CD4-positive, alpha-beta memory T cell (primary cell): ENCODE measurements around the gene MRPL55. TPM values are rescaled to one million over a fixed set of nuclear protein-coding genes. Genes with fewer than 3 reads are reported as not detected.

Experiments
- CTCF ChIA-PET: fragments of 350-600 bp; sonication (Branson Sonifier 250); formaldehyde crosslinking; loops from one replicate; lab custom pipeline; 2021; ENCODE audit warnings: inconsistent platforms; ENCODE audit not compliant: partially characterized antibody; lab: Charles Lee
- POLR2A ChIA-PET: fragments of 350-600 bp; sonication (Branson Sonifier 250); formaldehyde crosslinking; loops from one replicate; lab custom pipeline; 2021; ENCODE audit not compliant: partially characterized antibody; lab: Charles Lee
- DNase-seq, 5 donors: peaks; one replicate each; pipeline versions ENCODE4 v3.0.0 to v3.0.0-alpha.2; 2020 to 2022; ENCODE audit warnings: mixed read lengths in 1 of 5
- H3K27ac ChIP-seq: one replicate; pipeline ENCODE4 v1.7.0; 2013; ENCODE audit warnings: low read depth, low read length
- H3K27me3 ChIP-seq: 2 replicates; pipeline ENCODE4 v1.7.0; 2013; ENCODE audit warnings: mild to moderate bottlenecking, low read length, moderate library complexity; ENCODE audit not compliant: insufficient read depth
- H3K36me3 ChIP-seq: 2 replicates; pipeline ENCODE4 v1.7.0; 2013; ENCODE audit warnings: mild to moderate bottlenecking, low read length, moderate library complexity; ENCODE audit not compliant: insufficient read depth
- H3K4me1 ChIP-seq: 2 replicates; pipeline ENCODE4 v1.7.0; 2013; ENCODE audit warnings: mild to moderate bottlenecking, low read length, moderate library complexity; ENCODE audit not compliant: insufficient read depth
- H3K4me3 ChIP-seq, 2 donors: one replicate each; pipeline ENCODE4 v1.7.0; 2013; ENCODE audit warnings: low read length in 2 of 2, mild to moderate bottlenecking in 1 of 2
- H3K9me3 ChIP-seq, 2 donors: one replicate each; pipeline ENCODE4 v1.7.0; 2013; ENCODE audit warnings: low read length in 2 of 2, control low read depth in 1 of 2; ENCODE audit not compliant: control insufficient read depth in 1 of 2
- H3K27ac Mint-ChIP-seq, 7 donors: one replicate each; pipeline ENCODE4 v1.8.0; 2020 to 2021; ENCODE audit warnings: mixed read lengths in 7 of 7, mild to moderate bottlenecking in 6 of 7, inconsistent platforms in 3 of 7, moderate library complexity in 3 of 7
- H3K27me3 Mint-ChIP-seq, 2 donors: one replicate each; pipeline ENCODE4 v1.8.0; 2020 to 2021; ENCODE audit warnings: mixed read lengths in 2 of 2
- H3K36me3 Mint-ChIP-seq, 2 donors: one replicate each; pipeline ENCODE4 v1.8.0; 2020 to 2021; ENCODE audit warnings: mixed read lengths in 2 of 2, inconsistent platforms in 1 of 2, mild to moderate bottlenecking in 1 of 2
- H3K4me1 Mint-ChIP-seq, 4 donors: one replicate each; pipeline ENCODE4 v1.8.0; 2020 to 2021; ENCODE audit warnings: mixed read lengths in 4 of 4, mild to moderate bottlenecking in 1 of 4
- H3K4me3 Mint-ChIP-seq, 8 donors: one replicate each; pipeline ENCODE4 v1.8.0; 2020 to 2021; ENCODE audit warnings: mixed read lengths in 8 of 8, mild to moderate bottlenecking in 7 of 8, moderate library complexity in 6 of 8, inconsistent platforms in 3 of 8
- H3K9me3 Mint-ChIP-seq, 8 donors: one replicate each; pipeline ENCODE4 v1.8.0; 2020 to 2021; ENCODE audit warnings: mixed read lengths in 8 of 8, mild to moderate bottlenecking in 5 of 8, inconsistent platforms in 3 of 8, moderate library complexity in 1 of 8
- intact Hi-C: fragments of 100-400 bp; cut with micrococcal nuclease; formaldehyde crosslinking; loops from one replicate; pipeline ENCODE4 v1.15.1; 2023
- polyA plus RNA-seq, 2 donors: library from polyadenylated mRNA; unstranded; fragments of 300-500 nt; fragmentation: Illumina TruSeq; gene quantifications; one replicate each; pipeline ENCODE4 v1.2.3, GENCODE V29; 2021
- total RNA-seq, 2 experiments: library from RNA; stranded (reverse); gene quantifications; one replicate each; pipeline ENCODE4 v1.2.3, GENCODE V29; 2021

MRPL55 gene
- total and polyA plus RNA-seq, 4 experiments from 2014 or later, result 57.8 to 157 (median 86.5) TPM

DNA sequence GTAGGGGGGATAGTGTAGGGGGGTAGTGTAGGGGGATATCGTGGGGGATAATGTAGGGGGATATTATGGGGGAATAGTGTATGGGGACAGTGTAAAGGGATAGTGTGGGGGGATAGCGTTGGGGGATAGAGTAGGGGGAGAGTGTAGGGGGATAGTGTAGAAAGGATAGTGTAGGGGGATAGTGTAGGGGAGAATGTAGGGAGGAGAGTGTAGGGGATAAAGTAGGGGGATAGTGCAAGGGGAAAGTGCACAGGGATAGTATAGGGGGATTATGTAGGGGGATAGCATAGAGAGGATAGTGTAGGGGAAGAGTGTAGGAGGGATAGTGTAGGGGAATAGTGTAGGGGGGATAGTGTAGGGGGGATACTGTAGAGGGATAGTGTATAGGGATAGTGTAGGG lies 38.9 kb downstream of the MRPL55 start:
- Mint-ChIP-seq H3K36me3 (no peaks in the 10 kb centered on the region), H3K4me3 (no peak overlapping the region), H3K4me1 (peaks cover 0 to 5% (median 2%) of the 10 kb centered on the region in 4 donors), H3K27ac (no peak overlapping the region), H3K9me3 (no peaks in the 10 kb centered on the region), H3K27me3 (peaks cover 3 to 7% of the 10 kb centered on the region in 2 donors)
- ChIA-PET POLR2A (no interaction called here), CTCF (no interaction called here)
- peaks cover 10% of the 10 kb centered on the region for H3K27me3 ChIP-seq
- H3K9me3 ChIP-seq, result no peaks in the 10 kb centered on the region
- DNase-seq, result no peak
- no peak overlapping the region for H3K4me3 ChIP-seq
- intact Hi-C loops, result no loop called here
- H3K36me3 ChIP-seq, result no peaks in the 10 kb centered on the region
- no peaks in the 10 kb centered on the region for H3K4me1 ChIP-seq
- no peak overlapping the region for H3K27ac ChIP-seq

- ChIA-PET CTCF (no interaction called here), POLR2A (no interaction called here)
- H3K9me3 Mint-ChIP-seq, result no peaks in the 10 kb centered on the region
- no peaks in the 10 kb centered on the region for H3K4me1 Mint-ChIP-seq
- no peak overlapping the region for H3K4me3 Mint-ChIP-seq
- Histone ChIP-seq H3K27me3 (peaks cover 10% of the 10 kb centered on the region), H3K27ac (no peak overlapping the region), H3K4me1 (no peaks in the 10 kb centered on the region), H3K36me3 (no peaks in the 10 kb centered on the region), H3K4me3 (no peak overlapping the region), H3K9me3 (no peaks in the 10 kb centered on the region)
- peaks cover 3 to 7% of the 10 kb centered on the region in 2 donors for H3K27me3 Mint-ChIP-seq
- H3K36me3 Mint-ChIP-seq, result no peaks in the 10 kb centered on the region
- H3K27ac Mint-ChIP-seq, result no peak overlapping the region
- intact Hi-C loops, result no loop called here
- DNase-seq, result no peak
Observed at GRCh38 chr1:228068359-228068758, 40.7 kb downstream of the MRPL55 start.

DNA sequence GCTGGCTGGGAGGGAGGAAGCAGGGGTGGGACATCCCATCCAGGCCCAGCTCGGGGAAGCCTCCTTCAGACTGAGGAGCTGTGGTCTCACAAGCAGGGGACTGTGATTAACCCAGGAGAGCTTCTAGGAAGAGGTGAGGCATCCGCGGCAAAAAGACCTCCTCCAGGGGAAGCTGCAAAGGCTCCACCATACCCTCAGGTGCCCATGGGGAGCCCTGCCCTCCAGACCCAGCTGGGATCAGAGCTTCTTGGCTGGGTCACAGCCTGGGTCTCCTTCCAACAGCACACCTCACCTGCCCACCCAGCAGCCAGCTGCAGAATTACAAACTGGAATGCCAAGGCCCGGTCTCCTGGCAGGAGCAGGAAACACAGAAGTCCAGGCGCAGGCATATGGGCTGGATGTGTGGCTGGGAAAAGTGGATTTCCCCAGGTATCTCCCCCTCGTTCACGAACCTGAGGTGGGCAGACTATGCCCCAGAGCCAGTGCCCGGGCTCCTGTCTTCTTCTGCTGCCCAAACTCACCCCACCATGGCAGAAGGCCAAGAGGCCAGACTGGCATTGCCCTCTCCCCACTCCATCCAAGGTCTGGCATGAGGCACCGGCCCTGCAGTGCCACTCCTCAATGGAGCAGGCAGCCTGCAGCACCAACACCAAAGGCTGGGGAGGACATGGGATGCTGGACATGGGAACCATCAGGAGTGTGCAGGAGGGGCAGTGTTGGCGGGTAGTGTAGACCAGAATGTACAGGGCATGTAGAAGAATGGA lies 42.0 kb downstream of the MRPL55 start:
- H3K4me1 Mint-ChIP-seq, result no peaks in the 10 kb centered on the region
- Histone ChIP-seq H3K4me3 (no peak overlapping the region), H3K27me3 (peaks cover 10% of the 10 kb centered on the region), H3K4me1 (no peaks in the 10 kb centered on the region), H3K27ac (no peak overlapping the region), H3K9me3 (no peaks in the 10 kb centered on the region), H3K36me3 (no peaks in the 10 kb centered on the region)
- H3K4me3 Mint-ChIP-seq, result no peak overlapping the region
- peaks cover 6 to 9% of the 10 kb centered on the region in 2 donors for H3K27me3 Mint-ChIP-seq
- intact Hi-C loops, result no loop called here
- no peak overlapping the region for H3K27ac Mint-ChIP-seq
- CTCF ChIA-PET, result no interaction called here
- POLR2A ChIA-PET, result no interaction called here
- DNase-seq, result no peak
- H3K36me3 Mint-ChIP-seq, result no peaks in the 10 kb centered on the region
- no peaks in the 10 kb centered on the region for H3K9me3 Mint-ChIP-seq

DNA sequence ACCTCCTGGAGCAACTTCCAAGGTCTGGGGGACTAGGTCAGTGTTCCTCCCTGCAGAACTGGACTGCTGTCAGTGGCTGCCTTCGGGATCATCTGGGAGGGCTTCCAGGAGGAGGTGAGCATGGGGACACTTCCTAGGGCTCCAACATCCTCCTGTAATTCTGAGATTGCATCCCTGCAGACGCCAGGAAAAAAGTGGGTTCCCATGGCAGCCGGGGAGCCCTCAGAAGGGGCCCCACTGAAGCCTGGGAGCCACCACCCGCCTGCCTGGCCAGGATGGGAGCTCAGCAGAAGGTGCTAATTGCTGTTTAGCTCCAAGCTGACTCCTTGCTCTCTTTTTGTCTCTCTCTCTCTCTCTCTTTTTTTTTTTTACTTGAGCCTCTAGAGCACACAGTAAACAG lies 42.7 kb downstream of the MRPL55 start:
- Histone ChIP-seq H3K27me3 (peaks cover 12% of the 10 kb centered on the region), H3K9me3 (no peaks in the 10 kb centered on the region), H3K4me1 (no peaks in the 10 kb centered on the region), H3K36me3 (no peaks in the 10 kb centered on the region), H3K4me3 (no peak overlapping the region), H3K27ac (no peak overlapping the region)
- ChIA-PET CTCF (no interaction called here), POLR2A (interaction anchor here (1.9 kb wide), 1 partner anchor 16 kb away, joined by 5 read pairs; the partner anchor contains the start of gene ARF1)
- intact Hi-C loops, result no loop called here
- Mint-ChIP-seq H3K9me3 (no peaks in the 10 kb centered on the region), H3K27me3 (peaks cover 7 to 11% of the 10 kb centered on the region in 2 donors), H3K27ac (no peak overlapping the region), H3K4me3 (no peak overlapping the region), H3K36me3 (no peaks in the 10 kb centered on the region), H3K4me1 (peaks cover 0 to under 1% (median under 1%) of the 10 kb centered on the region in 4 donors)
- no peak for DNase-seq

GRCh38 chr1:228065543-228066347 lies 43.4 kb downstream of the MRPL55 start:
- ChIA-PET POLR2A (interaction anchor here (1.9 kb wide), 1 partner anchor 16 kb away, joined by 5 read pairs; the partner anchor contains the start of gene ARF1), CTCF (no interaction called here)
- Histone ChIP-seq H3K4me3 (no peak overlapping the region), H3K9me3 (no peaks in the 10 kb centered on the region), H3K4me1 (peaks cover 6% of the 10 kb centered on the region), H3K27ac (no peak overlapping the region), H3K27me3 (peaks cover 19% of the 10 kb centered on the region), H3K36me3 (no peaks in the 10 kb centered on the region)
- Mint-ChIP-seq H3K36me3 (no peaks in the 10 kb centered on the region), H3K4me3 (no peak overlapping the region), H3K27ac (no peak overlapping the region), H3K27me3 (peaks cover 13 to 15% of the 10 kb centered on the region in 2 donors), H3K9me3 (no peaks in the 10 kb centered on the region), H3K4me1 (peaks cover 2 to 7% (median 5%) of the 10 kb centered on the region in 4 donors)
- DNase-seq, result no peak
- intact Hi-C loops, result no loop called here

DNA sequence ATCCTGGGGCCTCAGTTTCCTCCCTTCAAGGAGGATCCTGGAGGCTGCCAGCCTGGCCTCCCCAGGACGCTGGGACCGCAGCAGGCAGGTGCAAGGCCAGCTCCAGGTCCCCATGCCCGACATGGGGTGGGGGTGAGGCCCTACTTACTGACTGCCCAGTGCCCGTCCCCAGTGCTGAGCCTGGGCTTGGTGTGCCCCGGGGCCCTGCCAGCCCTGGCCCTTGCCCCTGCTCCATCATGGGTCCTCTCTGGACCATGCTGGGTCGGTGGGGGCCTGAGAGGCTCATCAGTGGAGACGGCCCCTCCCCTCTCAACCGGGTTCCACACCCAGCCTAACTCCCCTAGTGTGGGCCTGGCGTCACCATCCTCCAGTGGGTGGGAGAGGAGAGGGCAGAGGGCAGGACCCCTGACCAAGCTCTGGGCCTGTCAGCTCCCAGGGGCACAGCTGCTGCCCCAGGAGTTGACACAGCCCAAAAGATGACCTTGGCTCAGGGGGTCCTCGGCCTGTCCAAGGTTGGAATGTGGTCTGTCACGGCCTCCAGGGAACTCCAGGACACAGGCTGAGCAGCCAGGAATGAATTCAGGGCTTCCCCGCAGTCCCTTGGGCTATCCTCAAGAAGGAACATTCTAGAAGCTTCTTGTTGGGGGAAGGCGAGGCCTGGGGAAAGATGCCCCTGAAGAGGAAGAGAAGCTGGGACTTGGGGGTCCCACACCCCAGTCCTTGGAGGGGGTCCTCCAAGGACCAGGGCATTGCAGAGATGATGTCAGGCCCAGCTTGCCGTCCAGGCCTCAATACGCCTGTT lies 44.2 kb downstream of the MRPL55 start:
- CTCF ChIA-PET, result no interaction called here
- Histone ChIP-seq H3K27me3 (peaks cover 26% of the 10 kb centered on the region), H3K27ac (no peak overlapping the region), H3K9me3 (no peaks in the 10 kb centered on the region), H3K4me3 (no peak overlapping the region), H3K36me3 (no peaks in the 10 kb centered on the region), H3K4me1 (peaks cover 14% of the 10 kb centered on the region)
- DNase-seq, result no peak
- H3K9me3 Mint-ChIP-seq, result no peaks in the 10 kb centered on the region
- peaks cover 15 to 16% of the 10 kb centered on the region in 2 donors for H3K27me3 Mint-ChIP-seq
- intact Hi-C loops, result no loop called here
- POLR2A ChIA-PET, result interaction anchor here (1.9 kb wide), 1 partner anchor 17 kb away, joined by 5 read pairs; the partner anchor contains the start of gene ARF1
- H3K36me3 Mint-ChIP-seq, result no peaks in the 10 kb centered on the region
- H3K27ac Mint-ChIP-seq, result no peak overlapping the region
- no peak overlapping the region for H3K4me3 Mint-ChIP-seq
- H3K4me1 Mint-ChIP-seq, result peaks cover 2 to 11% (median 7%) of the 10 kb centered on the region in 4 donors
